Thoracic aorta (tissue), 2 donors: ENCODE measurements around the gene AACS. TPM values are rescaled to one million over a fixed set of nuclear protein-coding genes. Genes with fewer than 3 reads are reported as not detected.

Source experiments
- ATAC-seq: fragments of 150-250 bp; one replicate; pipeline ENCODE4 v1.8.0; 2017; ENCODE audit warnings: low read depth; ENCODE audit not compliant: insufficient number of reproducible peaks, low FRiP score
- DNase-seq: peaks from one replicate; pipeline ENCODE4 v3.0.0-alpha.2; 2020; ENCODE audit warnings: low spot score
- H3K27ac ChIP-seq, 2 donors: fragments of 200-600 bp; sonication (generic); 1 replicate in 1 of 2; 2 replicates in 1 of 2; pipeline ENCODE4 v1.5.1; 2016; ENCODE audit warnings: mild to moderate bottlenecking in 2 of 2, moderate library complexity in 2 of 2
- H3K27me3 ChIP-seq: fragments of 200-600 bp; sonication (generic); replicated peaks from 2 replicates; pipeline ENCODE4 v1.6.0; 2016; ENCODE audit warnings: mild to moderate bottlenecking; ENCODE audit not compliant: insufficient read depth
- H3K36me3 ChIP-seq: fragments of 200-600 bp; sonication (generic); one replicate; pipeline ENCODE4 v1.5.1; 2016
- H3K4me1 ChIP-seq, 2 donors: fragments of 200-600 bp; sonication (generic); 1 replicate in 1 of 2; 2 replicates in 1 of 2; pipeline versions ENCODE4 v1.5.1 to v1.6.0; 2016; ENCODE audit warnings: low read depth in 2 of 2, mild to moderate bottlenecking in 1 of 2; ENCODE audit not compliant: control insufficient read depth in 1 of 2
- H3K4me3 ChIP-seq: fragments of 200-600 bp; sonication (generic); 2 replicates; pipeline ENCODE4 v1.5.1; 2016; ENCODE audit warnings: mild to moderate bottlenecking
- H3K9me3 ChIP-seq: fragments of 200-600 bp; sonication (generic); 2 replicates; pipeline ENCODE4 v1.5.1; 2016
- CTCF ChIP-seq: fragments of 200-600 bp; sonication (generic); IDR thresholded peaks from one replicate; pipeline ENCODE4 v1.5.1; 2019; ENCODE audit warnings: antibody characterized with exemption
- total RNA-seq, 2 donors: library from RNA; depleted of rRNA; stranded (reverse); fragments of >200 nt; gene quantifications; one replicate each; pipeline versions ENCODE4 v1.1.0 to v1.2.3, GENCODE V29; 2016

Gene AACS
- total RNA-seq, 2 donors from 2014 or later = 14.1 to 14.7 TPM

DNA sequence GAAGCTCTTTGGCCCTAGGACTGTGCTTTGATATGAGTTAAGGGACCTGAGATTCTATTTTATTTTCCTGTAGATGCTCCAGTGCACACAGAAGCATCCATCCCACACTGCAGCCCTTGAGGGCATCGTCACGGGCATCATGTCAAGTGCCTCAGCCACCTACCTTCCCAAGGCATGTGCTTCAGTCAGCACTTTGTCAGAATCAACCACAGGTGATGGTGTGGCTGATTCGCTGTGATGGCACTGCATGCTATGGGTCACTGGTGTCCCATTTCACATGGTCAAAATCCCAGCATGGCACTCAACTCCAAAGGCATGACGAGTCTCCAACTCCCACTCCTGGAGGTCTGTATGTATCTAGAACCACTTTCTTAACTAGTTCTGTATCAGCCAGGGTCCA, 100.8 kb downstream of the AACS start:
- no peak overlapping the region for H3K27ac ChIP-seq
- ATAC-seq = no peak
- peaks cover 2% of the 10 kb centered on the region for H3K9me3 ChIP-seq
- H3K4me3 ChIP-seq = no peak overlapping the region
- no peak for TF ChIP-seq CTCF
- DNase-seq = no peak
- H3K27me3 ChIP-seq = no peaks in the 10 kb centered on the region
- no peaks in the 10 kb centered on the region for H3K4me1 ChIP-seq
- no peaks in the 10 kb centered on the region for H3K36me3 ChIP-seq

- Histone ChIP-seq H3K27ac (no peak overlapping the region), H3K36me3 (no peaks in the 10 kb centered on the region), H3K27me3 (no peaks in the 10 kb centered on the region), H3K4me1 (no peaks in the 10 kb centered on the region), H3K9me3 (peaks cover 2% of the 10 kb centered on the region), H3K4me3 (no peak overlapping the region)
- DNase-seq = no peak
- TF ChIP-seq CTCF = no peak
- ATAC-seq = no peak
These were observed 102.4 kb downstream of the AACS start for GRCh38 chr12:125167658-125168057.

GRCh38 chr12:125169451-125169850, 104.2 kb downstream of the AACS start:
- DNase-seq (no peak), ATAC-seq (no peak)
- Histone ChIP-seq H3K4me1 (no peaks in the 10 kb centered on the region), H3K27me3 (no peaks in the 10 kb centered on the region), H3K27ac (no peak overlapping the region), H3K36me3 (no peaks in the 10 kb centered on the region), H3K9me3 (peaks cover 2% of the 10 kb centered on the region), H3K4me3 (no peak overlapping the region)
- TF ChIP-seq CTCF = no peak

DNA sequence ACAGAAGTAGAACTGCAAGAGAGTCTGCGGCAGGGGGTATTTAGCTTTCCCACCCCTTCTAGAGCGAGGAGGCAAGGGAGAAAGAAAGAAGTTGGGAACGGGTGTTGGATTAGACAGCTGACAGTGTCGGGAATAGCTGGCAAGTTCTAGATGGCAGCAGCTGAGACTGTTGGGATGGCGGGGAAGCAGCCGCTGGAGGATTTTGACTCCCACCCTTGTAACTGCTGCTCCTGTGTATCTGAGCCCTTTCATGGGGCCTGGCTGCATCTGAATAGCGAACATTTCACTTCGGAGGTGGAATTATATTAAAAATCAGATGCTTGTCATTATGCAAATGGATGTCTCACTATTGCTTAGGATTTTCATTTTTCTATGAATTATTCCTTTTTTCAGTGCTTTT, 104.6 kb downstream of the AACS start:
- Histone ChIP-seq H3K4me3 (no peak overlapping the region), H3K36me3 (no peaks in the 10 kb centered on the region), H3K9me3 (peaks cover 2% of the 10 kb centered on the region), H3K4me1 (no peaks in the 10 kb centered on the region), H3K27ac (no peak overlapping the region), H3K27me3 (no peaks in the 10 kb centered on the region)
- no peak for ATAC-seq
- TF ChIP-seq CTCF = no peak
- no peak for DNase-seq

DNA sequence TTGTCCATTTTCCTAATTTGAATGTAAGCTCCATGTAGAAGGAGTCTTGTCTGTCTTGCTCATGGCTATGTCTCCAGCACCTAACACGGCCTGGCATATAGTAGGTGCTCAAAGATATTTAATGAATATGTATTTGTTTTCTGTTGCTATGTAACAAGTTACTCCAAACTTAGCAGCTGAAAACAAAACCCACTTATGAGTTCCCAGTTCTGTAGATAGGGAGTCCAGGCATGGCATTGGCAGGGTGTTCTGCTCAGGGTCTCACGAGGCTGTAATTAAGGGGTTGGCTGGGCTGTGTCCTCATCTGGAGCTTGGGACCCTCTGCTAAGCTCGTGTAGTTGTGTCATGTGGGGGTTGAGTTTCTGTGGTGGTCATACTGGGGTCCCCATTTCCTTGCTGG, 106.0 kb downstream of the AACS start:
- no peak for TF ChIP-seq CTCF
- no peaks in the 10 kb centered on the region for H3K27me3 ChIP-seq
- H3K9me3 ChIP-seq = peaks cover 2% of the 10 kb centered on the region
- no peak for DNase-seq
- H3K4me1 ChIP-seq = no peaks in the 10 kb centered on the region
- no peak for ATAC-seq
- H3K27ac ChIP-seq = no peak overlapping the region
- H3K4me3 ChIP-seq = no peak overlapping the region
- no peaks in the 10 kb centered on the region for H3K36me3 ChIP-seq
